Lower lobe of right lung (tissue), 2 donors: ENCODE measurements around the gene DHRS3. TPM values are rescaled to one million over a fixed set of nuclear protein-coding genes. Genes with fewer than 3 reads are reported as not detected.
A peak's percentile ranks its signal among the peaks of the same experiment; 100 is the strongest.

Experiments used
- ATAC-seq, 2 donors: fragments of 200-7000 bp; cut with Tn5 transposase; one replicate each; pipeline ENCODE4 v1.9.1; 2020 to 2022; ENCODE audit warnings: mild to moderate bottlenecking in 2 of 2, moderate library complexity in 2 of 2
- DNase-seq: peaks from one replicate; pipeline ENCODE4 v3.0.0-alpha.2; 2020
- H3K27ac ChIP-seq: fragments of 200-600 bp; one replicate; pipeline ENCODE4 v1.8.0; 2022
- H3K27me3 ChIP-seq: fragments of 200-600 bp; one replicate; pipeline ENCODE4 v1.8.0; 2022; ENCODE audit warnings: low read depth
- H3K36me3 ChIP-seq: fragments of 200-600 bp; one replicate; pipeline ENCODE4 v1.8.0; 2022; ENCODE audit warnings: mild to moderate bottlenecking
- H3K4me1 ChIP-seq: fragments of 200-600 bp; one replicate; pipeline ENCODE4 v1.8.0; 2022
- H3K4me3 ChIP-seq: fragments of 200-600 bp; one replicate; pipeline ENCODE4 v1.8.0; 2022; ENCODE audit warnings: mild to moderate bottlenecking
- H3K9me3 ChIP-seq: fragments of 200-600 bp; one replicate; pipeline ENCODE4 v1.8.0; 2022
- CTCF ChIP-seq: fragments of 200-600 bp; IDR thresholded peaks from one replicate; pipeline ENCODE4 v1.8.0; 2022; ENCODE audit warnings: antibody characterized with exemption, mild to moderate bottlenecking
- intact Hi-C: fragments of 100-400 bp; cut with DNase I; formaldehyde crosslinking; loops from one replicate; pipeline ENCODE4 v1.11.0; 2022
- total RNA-seq: library from RNA; stranded (reverse); fragmentation: NEBNext Ultra II Directional; extraction: Animal tissue kit (Norgen Biotek cat#: 25700); gene quantifications from one replicate; pipeline ENCODE4 v1.2.1, GENCODE V29; 2021
- donor health status: DM: no; HTN: yes; CAD: no; lungs with severe emphysema.

Gene DHRS3
- total RNA-seq, 1 donor from 2014 or later, result 135 TPM

GRCh38 chr1:12562955-12563576, 54.9 kb downstream of the DHRS3 start:
- intact Hi-C loops, result no loop called here
- no peak for TF ChIP-seq CTCF
- H3K4me1 ChIP-seq, result peaks cover 18% of the 10 kb centered on the region
- no peak overlapping the region for H3K27ac ChIP-seq
- ATAC-seq, result no peak
- DNase-seq, result no peak
- H3K4me3 ChIP-seq, result no peak overlapping the region
- H3K36me3 ChIP-seq, result peaks cover 12% of the 10 kb centered on the region
- no peaks in the 10 kb centered on the region for H3K27me3 ChIP-seq
- H3K9me3 ChIP-seq, result peaks cover 21% of the 10 kb centered on the region

- Histone ChIP-seq H3K36me3 (no peaks in the 10 kb centered on the region), H3K4me3 (no peak overlapping the region), H3K4me1 (peaks cover 36% of the 10 kb centered on the region), H3K27ac (no peak overlapping the region), H3K9me3 (peaks cover 21% of the 10 kb centered on the region), H3K27me3 (no peaks in the 10 kb centered on the region)
- TF ChIP-seq CTCF, result no peak
- DNase-seq (no peak), ATAC-seq (no peak)
- intact Hi-C loops, result no loop called here
These were observed 56.9 kb downstream of the DHRS3 start for GRCh38 chr1:12561121-12561520.

GRCh38 chr1:12556957-12557935, 60.8 kb downstream of the DHRS3 start:
- no peak overlapping the region for H3K4me3 ChIP-seq
- no peak for ATAC-seq
- peak overlapping the region; percentile 72 for H3K27ac ChIP-seq
- DNase-seq, result no peak
- no peaks in the 10 kb centered on the region for H3K27me3 ChIP-seq
- no peak for TF ChIP-seq CTCF
- peaks cover 37% of the 10 kb centered on the region for H3K4me1 ChIP-seq
- intact Hi-C loops, result no loop called here
- H3K9me3 ChIP-seq, result peaks cover under 1% of the 10 kb centered on the region
- no peaks in the 10 kb centered on the region for H3K36me3 ChIP-seq

- intact Hi-C loops, result no loop called here
- DNase-seq, result peak; percentile 63
- peaks cover 37% of the 10 kb centered on the region for H3K4me1 ChIP-seq
- no peak for TF ChIP-seq CTCF
- peak; percentile 65 to 75 for ATAC-seq
- H3K9me3 ChIP-seq, result no peaks in the 10 kb centered on the region
- H3K27ac ChIP-seq, result peak overlapping the region; percentile 72
- no peaks in the 10 kb centered on the region for H3K36me3 ChIP-seq
- no peaks in the 10 kb centered on the region for H3K27me3 ChIP-seq
- H3K4me3 ChIP-seq, result no peak overlapping the region
These were observed 61.6 kb downstream of the DHRS3 start for GRCh38 chr1:12556368-12556930.

- H3K36me3 ChIP-seq, result no peaks in the 10 kb centered on the region
- intact Hi-C loops, result no loop called here
- ATAC-seq (no peak), DNase-seq (peak; percentile 46)
- no peaks in the 10 kb centered on the region for H3K9me3 ChIP-seq
- H3K4me1 ChIP-seq, result peaks cover 37% of the 10 kb centered on the region
- H3K27me3 ChIP-seq, result no peaks in the 10 kb centered on the region
- peak overlapping the region; percentile 72 for H3K27ac ChIP-seq
- TF ChIP-seq CTCF, result no peak
- H3K4me3 ChIP-seq, result no peak overlapping the region
These were observed 62.3 kb downstream of the DHRS3 start for GRCh38 chr1:12555411-12556367.
